Gastroesophageal sphincter (tissue), 4 donors: ENCODE data around the gene SOX15. TPM values are rescaled to one million over a fixed set of nuclear protein-coding genes. Genes with fewer than 3 reads are reported as not detected.

Experiments used
- ATAC-seq: fragments of 150-250 bp; one replicate; pipeline ENCODE4 v1.9.1; 2016; ENCODE audit warnings: mild to moderate bottlenecking, moderate library complexity
- H3K27ac ChIP-seq, 4 donors: fragments of 200-600 bp; sonication (generic) in 3 of 4; 1 replicate in 3 of 4; 2 replicates in 1 of 4; pipeline ENCODE4 v1.5.1; 2016 to 2019
- H3K27me3 ChIP-seq: fragments of 200-600 bp; sonication (generic); one replicate; pipeline ENCODE4 v1.5.1; 2019
- H3K36me3 ChIP-seq, 2 donors: fragments of 200-600 bp; sonication (generic); one replicate each; pipeline ENCODE4 v1.5.1; 2019; ENCODE audit warnings: control low read depth in 1 of 2
- H3K4me1 ChIP-seq, 3 donors: fragments of 200-600 bp; sonication (generic); 1 replicate in 2 of 3; 2 replicates in 1 of 3; pipeline ENCODE4 v1.5.1; 2016 to 2019; ENCODE audit warnings: control low read depth in 2 of 3
- H3K4me3 ChIP-seq, 2 donors: fragments of 200-600 bp; sonication (generic); one replicate each; pipeline ENCODE4 v1.5.1; 2019; ENCODE audit warnings: mild to moderate bottlenecking in 1 of 2, moderate library complexity in 1 of 2
- H3K9me3 ChIP-seq, 3 donors: fragments of 200-600 bp; sonication (generic); one replicate each; pipeline ENCODE4 v1.5.1; 2017 to 2019; ENCODE audit warnings: control low read depth in 2 of 3
- EP300 ChIP-seq: sonication (generic); formaldehyde crosslinking; IDR thresholded peaks from one replicate; pipeline ENCODE4 v1.6.1; 2017; ENCODE audit warnings: antibody characterized with exemption, mild to moderate bottlenecking
- POLR2A ChIP-seq, 2 donors: fragments of 450-650 bp; IDR thresholded peaks; one replicate each; pipeline ENCODE4 v1.6.1; 2017; ENCODE audit warnings: antibody characterized with exemption in 2 of 2, mild to moderate bottlenecking in 2 of 2, moderate library complexity in 1 of 2
- POLR2AphosphoS5 ChIP-seq: sonication (generic); formaldehyde crosslinking; IDR thresholded peaks from one replicate; pipeline ENCODE4 v1.6.1; 2017; ENCODE audit warnings: antibody characterized with exemption
- WGBS, 2 donors: methylation state at CpG; one replicate each; pipeline ENCODE4 v1.1.5; 2018; ENCODE audit warnings: low coverage in 1 of 2; 5-methylcytosine and 5-hydroxymethylcytosine counted together
- total RNA-seq, 4 donors: library from RNA; depleted of rRNA; stranded (reverse); fragments of >200 nt; gene quantifications; one replicate each; pipeline ENCODE4 v1.1.0, GENCODE V29; 2016
- TF ChIP-seq, protein P1 (sequence below), 4 experiments: fragments of 200-600 bp in 2 of 4; fragments of 450-650 bp in 2 of 4; sonication (generic) in 1 of 4; IDR thresholded peaks; one replicate each; pipeline ENCODE4 v1.5.1; 2017 to 2019; ENCODE audit warnings: antibody characterized with exemption in 4 of 4, mild to moderate bottlenecking in 2 of 4, moderate library complexity in 2 of 4

SOX15 gene
- total RNA-seq, 4 donors from 2014 or later, result 5.1 to 9.0 (median 5.9) TPM

DNA sequence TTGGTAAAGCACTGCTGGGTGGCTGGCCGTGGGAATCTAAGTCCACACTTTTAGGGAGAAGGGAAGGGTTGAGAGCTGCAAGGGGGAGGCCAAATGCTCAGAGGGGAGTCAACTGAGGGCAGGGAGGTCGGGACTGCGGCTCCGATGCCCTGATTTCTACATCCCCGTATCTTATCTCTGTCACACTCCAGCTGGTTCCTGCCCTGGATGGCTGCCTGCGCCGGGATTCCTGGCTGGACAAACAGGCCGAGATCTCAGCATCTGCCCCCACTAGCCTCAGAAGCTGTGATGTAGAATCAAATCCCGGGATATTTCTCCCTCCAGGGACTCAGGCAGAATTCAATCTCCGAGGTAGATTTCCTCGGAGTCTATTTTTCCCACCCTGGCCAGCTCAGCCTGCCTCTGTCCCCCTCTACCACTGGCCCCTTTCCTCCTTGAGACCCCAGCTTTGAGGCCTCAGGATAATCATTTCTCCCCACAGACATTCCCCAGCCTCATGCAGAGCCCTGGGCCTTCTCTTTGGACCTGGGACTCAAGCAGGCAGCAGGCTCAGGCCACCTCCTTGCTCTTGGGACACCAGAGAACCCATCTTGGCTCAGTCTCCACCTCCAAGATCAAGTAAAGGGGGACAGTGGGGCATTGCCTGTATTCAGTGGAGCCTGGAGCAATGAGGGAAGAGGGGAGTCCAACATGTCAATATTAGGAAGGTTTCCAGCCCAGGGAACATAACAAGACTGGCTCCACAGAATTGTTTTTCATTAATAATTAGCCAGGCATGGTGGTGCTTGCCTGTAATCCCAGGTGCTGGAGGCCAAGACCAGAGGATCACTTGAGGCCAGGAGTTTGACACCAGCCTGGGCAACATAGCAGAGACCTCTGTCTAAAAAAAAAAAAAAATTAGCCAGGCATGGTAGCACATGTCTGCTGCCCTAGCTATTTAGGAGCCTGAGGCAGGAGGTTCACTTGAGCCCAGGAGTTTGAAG is 41.8 kb upstream of the SOX15 start:
- H3K27me3 ChIP-seq, result no peaks in the 10 kb centered on the region

DNA sequence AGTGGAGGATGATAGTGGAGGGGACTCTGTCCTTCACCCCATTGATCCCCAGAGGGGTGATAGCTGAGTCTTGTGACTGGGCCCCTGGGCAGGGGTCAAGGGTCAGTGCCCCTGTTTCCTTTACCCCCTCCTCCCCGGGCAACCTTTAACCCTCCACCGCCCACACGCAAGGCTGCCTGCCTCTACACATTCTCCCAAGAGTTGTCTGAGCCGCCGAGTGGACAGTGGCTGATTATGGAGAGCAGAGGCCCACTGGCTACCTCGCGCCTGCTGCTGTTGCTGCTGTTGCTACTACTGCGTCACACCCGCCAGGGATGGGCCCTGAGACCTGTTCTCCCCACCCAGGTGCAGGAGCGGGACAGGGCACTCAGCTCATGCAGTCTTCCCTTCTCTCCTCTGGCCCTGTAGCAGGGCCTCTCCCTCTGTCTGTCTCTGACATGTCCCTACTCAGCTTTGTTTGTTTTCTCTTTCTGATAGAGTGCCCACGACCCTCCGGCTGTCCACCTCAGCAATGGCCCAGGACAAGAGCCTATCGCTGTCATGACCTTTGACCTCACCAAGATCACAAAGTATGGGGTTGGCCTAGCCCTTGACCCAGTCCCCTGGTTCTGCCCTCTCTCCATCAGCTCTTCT is 40.2 kb upstream of the SOX15 start, which contains the start of gene SHBG:
TSS of gene SHBG (plus strand) at position 197 of the 633 bp plus-strand sequence. CDS start at position 235, 38 bp downstream.
- Histone ChIP-seq H3K27me3 (no peaks in the 10 kb centered on the region), H3K9me3 (no peaks in the 10 kb centered on the region), H3K4me1 (peaks cover 0 to 18% (median 7%) of the 10 kb centered on the region in 3 donors), H3K4me3 (no peak within 1 kb of the TSS), H3K27ac (no peak within 1 kb of the TSS), H3K36me3 (peaks cover 0 to 13% of the 10 kb centered on the region in 2 donors)
- 54 to 64% methylated on average over 4 to 10 of the region's 13 CpGs for WGBS, 2 donors
- ATAC-seq, result no peak
- no peak for TF ChIP-seq POLR2A (IDR thresholded peaks at IDR 0.05)
- TF ChIP-seq, protein P1, sequence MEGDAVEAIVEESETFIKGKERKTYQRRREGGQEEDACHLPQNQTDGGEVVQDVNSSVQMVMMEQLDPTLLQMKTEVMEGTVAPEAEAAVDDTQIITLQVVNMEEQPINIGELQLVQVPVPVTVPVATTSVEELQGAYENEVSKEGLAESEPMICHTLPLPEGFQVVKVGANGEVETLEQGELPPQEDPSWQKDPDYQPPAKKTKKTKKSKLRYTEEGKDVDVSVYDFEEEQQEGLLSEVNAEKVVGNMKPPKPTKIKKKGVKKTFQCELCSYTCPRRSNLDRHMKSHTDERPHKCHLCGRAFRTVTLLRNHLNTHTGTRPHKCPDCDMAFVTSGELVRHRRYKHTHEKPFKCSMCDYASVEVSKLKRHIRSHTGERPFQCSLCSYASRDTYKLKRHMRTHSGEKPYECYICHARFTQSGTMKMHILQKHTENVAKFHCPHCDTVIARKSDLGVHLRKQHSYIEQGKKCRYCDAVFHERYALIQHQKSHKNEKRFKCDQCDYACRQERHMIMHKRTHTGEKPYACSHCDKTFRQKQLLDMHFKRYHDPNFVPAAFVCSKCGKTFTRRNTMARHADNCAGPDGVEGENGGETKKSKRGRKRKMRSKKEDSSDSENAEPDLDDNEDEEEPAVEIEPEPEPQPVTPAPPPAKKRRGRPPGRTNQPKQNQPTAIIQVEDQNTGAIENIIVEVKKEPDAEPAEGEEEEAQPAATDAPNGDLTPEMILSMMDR (IDR thresholded peaks at IDR 0.05), result no peak
- no peak for TF ChIP-seq EP300
- TF ChIP-seq POLR2AphosphoS5, result no peak

More for the DNA sequence above, 41.8 kb upstream of the SOX15 start:
- no peak for ATAC-seq
- WGBS, 2 donors, result 69 to 76% methylated on average over 5 to 7 of the region's 11 CpGs
- H3K27ac ChIP-seq, result no peak overlapping the region
- H3K36me3 ChIP-seq, result no peaks in the 10 kb centered on the region
- H3K4me3 ChIP-seq, result no peak overlapping the region
- no peaks in the 10 kb centered on the region for H3K9me3 ChIP-seq
- no peak for TF ChIP-seq POLR2AphosphoS5
- no peak for TF ChIP-seq EP300
- TF ChIP-seq, protein P1 (IDR thresholded peaks at IDR 0.05), result no peak
- TF ChIP-seq POLR2A (IDR thresholded peaks at IDR 0.05), result no peak
- peaks cover 0 to 11% (median 5%) of the 10 kb centered on the region in 3 donors for H3K4me1 ChIP-seq

DNA sequence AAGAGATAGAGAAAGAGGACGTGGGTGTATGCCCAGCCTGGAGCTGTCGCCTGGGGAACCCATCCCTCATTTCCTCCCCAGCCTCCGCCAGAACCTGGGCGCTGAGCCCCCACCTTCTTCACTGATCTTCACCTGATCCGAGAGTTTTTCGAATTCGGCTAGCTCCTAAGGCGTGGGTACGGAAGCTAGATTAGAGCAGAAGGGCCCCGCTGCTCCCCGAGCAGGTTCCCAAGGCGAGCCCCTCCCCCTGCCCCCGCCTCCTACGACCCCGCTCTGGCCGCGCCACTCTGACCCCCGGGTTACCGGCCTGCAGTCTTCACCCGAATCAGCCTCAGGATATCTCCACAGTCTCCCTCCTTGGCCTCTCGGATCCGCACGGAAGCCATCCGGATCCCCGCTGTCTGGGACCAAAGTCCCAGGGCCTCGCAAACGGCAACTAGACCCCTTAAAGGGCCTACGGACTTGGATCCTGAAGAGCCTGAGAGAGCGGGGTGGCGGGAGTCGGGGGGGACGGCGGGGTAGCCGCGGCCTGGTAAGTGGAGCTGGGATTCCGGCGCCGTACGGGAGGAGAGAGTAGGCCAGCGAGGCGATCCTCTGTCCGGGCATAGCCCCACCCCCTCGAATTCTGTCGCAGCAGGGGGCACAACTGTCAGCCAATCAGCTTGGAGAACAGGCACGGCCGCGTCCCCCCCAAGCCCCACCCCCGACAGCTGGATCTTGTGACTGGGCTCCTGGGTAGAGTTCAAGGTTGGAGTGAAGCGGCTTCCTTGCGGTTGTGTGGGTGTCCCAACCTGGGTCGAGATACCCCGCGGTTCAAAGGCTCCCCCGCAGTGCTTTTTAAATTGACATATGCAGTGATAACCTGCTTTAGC is 37.6 kb upstream of the SOX15 start, which contains the start of gene SAT2:
TSS of gene SAT2 (minus strand) at position 572 of the 872 bp plus-strand sequence. CDS start at position 386, 186 bp downstream.
- ATAC-seq, result peak; percentile 99
- Histone ChIP-seq H3K4me3 (peak within 1 kb of the TSS; percentile 68 to 71), H3K4me1 (peaks cover 0 to 18% (median 7%) of the 10 kb centered on the region in 3 donors), H3K9me3 (no peaks in the 10 kb centered on the region), H3K27me3 (no peaks in the 10 kb centered on the region), H3K27ac (peak within 1 kb of the TSS; percentile 86 to 96 (median 93)), H3K36me3 (peaks cover 0 to 13% of the 10 kb centered on the region in 2 donors)
- WGBS, 2 donors, result 0% methylated on average over 11 to 19 of the region's 54 CpGs
- no peak for TF ChIP-seq EP300
- peak; percentile 84 for TF ChIP-seq POLR2AphosphoS5
- TF ChIP-seq POLR2A (IDR thresholded peaks at IDR 0.05), result peak; percentile 68 to 85
- TF ChIP-seq, protein P1 (IDR thresholded peaks at IDR 0.05), result peak in 1 of 4 experiments; percentile 5

DNA sequence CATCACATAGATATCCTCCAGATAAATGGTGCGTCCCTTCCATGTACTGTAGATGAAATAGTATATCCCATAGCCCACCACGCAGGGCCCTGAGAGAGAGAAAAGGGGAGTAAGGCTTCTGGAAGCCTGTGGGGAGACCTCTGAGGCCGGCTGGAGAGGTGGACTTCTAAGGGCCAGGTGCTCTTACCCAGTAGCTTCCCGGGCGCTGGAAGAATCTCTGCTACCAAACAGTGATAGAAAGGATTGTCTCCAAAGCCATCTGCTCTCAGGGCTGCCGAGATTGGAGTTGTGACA is 37.0 kb upstream of the SOX15 start:
- WGBS, 2 donors, result 0 to 23% methylated on average over 3 to 4 of the region's 6 CpGs
- no peak for TF ChIP-seq POLR2AphosphoS5
- no peak for TF ChIP-seq POLR2A (IDR thresholded peaks at IDR 0.05)
- TF ChIP-seq, protein P1 (IDR thresholded peaks at IDR 0.05), result no peak
- H3K36me3 ChIP-seq, result peaks cover 0 to 13% of the 10 kb centered on the region in 2 donors
- H3K9me3 ChIP-seq, result no peaks in the 10 kb centered on the region
- no peak for ATAC-seq
- peaks cover 0 to 18% (median 7%) of the 10 kb centered on the region in 3 donors for H3K4me1 ChIP-seq
- H3K27ac ChIP-seq, result peak overlapping the region; percentile 86 to 96 (median 93)
- H3K4me3 ChIP-seq, result peak overlapping the region; percentile 68 to 71
- no peaks in the 10 kb centered on the region for H3K27me3 ChIP-seq
